NOMO-1 treated with dmso at 0.1 percent for 144 hours (cell line): ENCODE results near the gene SLC25A44.

Source experiments
- DNase-seq: peaks from one replicate; lab custom pipeline; 2025; ENCODE audit not compliant: unreplicated experiment; lab: John Stamatoyannopoulos, UW

SLC25A44 gene

DNA sequence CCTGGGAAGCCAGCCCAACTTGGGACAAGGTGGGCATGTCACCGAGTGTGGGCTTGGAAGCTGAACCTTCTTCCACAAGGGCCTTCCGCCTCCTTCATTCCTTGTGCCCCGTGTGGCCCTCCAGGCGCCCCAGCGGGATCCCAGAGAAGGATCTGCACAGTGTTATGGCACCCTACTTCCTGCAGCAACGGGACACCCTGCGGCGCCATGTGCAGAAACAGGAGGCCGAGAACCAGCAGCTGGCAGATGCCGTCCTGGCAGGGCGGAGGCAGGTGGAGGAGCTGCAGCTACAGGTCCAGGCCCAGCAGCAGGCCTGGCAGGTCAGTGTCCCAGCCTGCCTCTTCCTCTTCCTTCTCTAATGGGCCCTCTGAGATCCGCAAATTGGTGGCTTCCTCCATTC, 42.3 kb downstream of the SLC25A44 start:
- no peak for DNase-seq

DNA sequence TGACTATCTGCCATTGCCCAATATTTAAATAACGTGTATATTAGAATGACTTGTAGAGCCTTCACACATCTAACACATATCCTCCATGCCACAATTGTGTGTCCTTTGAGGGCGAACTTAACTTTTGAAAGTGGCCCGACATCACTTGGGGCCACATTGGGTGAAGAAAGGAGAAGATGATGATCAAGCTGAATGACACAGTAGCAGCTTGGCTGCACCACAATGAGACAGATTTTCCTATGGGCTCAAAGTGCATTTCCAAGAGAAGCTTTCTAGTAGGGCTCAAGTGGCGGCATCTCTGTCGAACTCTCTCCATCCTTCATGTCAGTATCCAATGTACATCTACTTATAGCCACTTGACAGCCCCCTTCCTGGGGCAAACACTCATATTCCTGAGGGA, 44.3 kb downstream of the SLC25A44 start:
- no peak for DNase-seq

DNA sequence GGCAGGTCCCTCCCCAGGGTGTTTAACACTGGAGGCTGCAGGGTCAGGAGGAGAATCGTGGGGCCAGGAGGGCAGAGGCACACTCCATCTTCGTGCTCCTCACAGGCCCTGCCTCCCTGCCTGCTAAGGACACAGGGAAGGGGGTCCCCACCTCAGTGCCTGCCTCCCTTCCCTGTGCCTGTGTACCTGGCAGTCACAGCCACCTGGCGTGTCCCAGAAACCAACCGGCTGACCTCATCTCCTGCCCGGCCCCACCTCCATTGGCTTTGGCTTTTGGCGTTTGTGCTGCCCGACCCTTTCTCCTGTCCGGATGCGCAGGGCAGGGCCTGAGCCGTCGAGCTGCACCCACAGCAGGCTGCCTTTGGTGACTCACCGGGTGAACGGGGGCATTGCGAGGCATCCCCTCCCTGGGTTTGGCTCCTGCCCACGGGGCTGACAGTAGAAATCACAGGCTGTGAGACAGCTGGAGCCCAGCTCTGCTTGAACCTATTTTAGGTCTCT, 47.5 kb downstream of the SLC25A44 start:
- no peak for DNase-seq

DNA sequence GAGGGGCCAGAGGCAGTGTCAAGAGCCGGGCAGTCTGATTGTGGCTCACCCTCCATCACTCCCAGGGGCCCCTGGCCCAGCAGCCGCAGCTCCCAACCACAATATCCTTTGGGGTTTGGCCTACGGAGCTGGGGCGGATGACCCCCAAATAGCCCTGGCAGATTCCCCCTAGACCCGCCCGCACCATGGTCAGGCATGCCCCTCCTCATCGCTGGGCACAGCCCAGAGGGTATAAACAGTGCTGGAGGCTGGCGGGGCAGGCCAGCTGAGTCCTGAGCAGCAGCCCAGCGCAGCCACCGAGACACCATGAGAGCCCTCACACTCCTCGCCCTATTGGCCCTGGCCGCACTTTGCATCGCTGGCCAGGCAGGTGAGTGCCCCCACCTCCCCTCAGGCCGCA, 48.0 kb downstream of the SLC25A44 start, which contains the start of gene BGLAP:
BGLAP (plus strand) TSS at position 259 of the 400 bp plus-strand sequence; CDS start at position 307, 48 bp downstream.
- no peak for DNase-seq

DNA sequence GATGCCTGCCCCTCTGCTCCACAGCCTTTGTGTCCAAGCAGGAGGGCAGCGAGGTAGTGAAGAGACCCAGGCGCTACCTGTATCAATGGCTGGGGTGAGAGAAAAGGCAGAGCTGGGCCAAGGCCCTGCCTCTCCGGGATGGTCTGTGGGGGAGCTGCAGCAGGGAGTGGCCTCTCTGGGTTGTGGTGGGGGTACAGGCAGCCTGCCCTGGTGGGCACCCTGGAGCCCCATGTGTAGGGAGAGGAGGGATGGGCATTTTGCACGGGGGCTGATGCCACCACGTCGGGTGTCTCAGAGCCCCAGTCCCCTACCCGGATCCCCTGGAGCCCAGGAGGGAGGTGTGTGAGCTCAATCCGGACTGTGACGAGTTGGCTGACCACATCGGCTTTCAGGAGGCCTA, 48.8 kb downstream of the SLC25A44 start:
- no peak for DNase-seq

DNA sequence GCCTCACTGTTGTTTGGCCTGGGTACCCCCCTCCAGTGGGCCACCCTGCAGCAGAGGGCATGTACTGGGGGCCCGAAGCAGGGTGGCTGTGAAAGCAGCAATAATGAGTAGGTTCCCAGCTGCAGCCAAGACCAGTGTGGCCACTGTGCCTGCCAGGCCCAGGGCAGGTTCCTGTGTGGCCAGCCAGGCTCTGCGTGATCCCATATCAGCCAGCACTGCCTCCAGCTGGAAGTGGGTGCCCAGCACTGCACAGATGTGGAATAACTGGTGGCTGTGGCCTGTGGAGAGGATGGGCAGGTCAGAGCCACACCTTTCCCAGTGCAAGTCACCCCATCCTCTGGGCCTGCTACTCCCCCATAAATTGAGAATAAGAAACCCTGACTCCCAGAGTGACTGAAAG, 50.2 kb downstream of the SLC25A44 start:
- DNase-seq = no peak

DNA sequence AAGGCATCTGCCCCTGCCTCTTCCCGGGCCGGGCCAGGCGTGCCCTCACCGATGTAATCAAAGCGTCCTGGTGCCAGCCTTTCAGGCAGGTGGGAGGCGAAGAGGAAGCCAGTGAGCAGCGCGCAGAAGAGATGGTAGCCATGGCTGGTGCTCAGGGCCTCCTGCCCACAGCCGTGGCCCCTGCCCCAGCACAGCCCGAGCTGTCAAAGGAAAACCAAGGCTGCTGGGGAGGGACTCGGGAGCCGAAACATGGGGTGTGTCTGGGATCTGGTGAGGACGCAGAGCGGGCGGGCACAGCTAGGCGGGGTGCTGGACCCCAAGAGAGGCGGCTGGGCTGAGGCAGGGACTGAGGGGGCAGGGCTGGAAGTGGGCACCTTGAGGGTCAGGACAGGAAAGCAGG, 50.8 kb downstream of the SLC25A44 start:
- DNase-seq = no peak

DNA sequence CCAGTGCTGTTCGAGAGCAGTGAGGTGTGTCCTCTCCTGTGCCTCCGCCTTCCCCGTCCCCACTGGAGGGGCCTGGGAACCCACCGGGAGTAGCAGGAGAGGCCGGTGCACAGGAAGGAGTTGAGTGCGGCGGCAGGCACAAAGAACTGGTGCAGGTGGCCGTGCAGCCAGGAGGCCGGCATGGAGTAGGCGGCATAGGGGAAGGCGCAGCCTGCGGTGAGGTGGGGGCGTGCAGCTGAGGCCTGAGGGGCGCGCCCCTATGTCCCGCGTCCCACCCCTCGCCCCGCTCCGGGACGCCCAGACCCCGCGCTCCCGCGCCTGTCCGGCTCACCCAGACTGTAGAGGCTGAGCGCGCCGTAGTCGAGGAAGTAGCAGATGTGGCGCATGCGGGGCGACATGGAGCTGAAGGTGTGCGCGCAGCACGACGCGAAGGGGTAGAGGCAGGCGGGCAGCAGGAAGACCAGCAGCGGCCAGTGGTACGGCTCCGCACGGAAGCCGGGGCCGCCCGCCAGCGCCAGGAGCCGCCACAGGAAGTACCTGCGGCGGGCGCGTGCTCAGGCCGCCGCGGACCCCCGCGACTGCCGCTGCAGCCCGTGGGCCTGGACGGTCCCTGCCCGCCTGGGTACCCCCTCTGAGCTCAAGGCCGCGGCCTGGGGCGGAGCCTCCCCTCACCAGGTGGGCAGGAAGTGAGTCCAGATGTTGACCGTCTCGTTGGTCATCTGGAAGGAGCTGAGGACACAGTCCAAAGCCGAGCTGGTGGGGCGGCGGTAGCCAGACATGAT, 51.7 kb downstream of the SLC25A44 start:
- DNase-seq = no peak

DNA sequence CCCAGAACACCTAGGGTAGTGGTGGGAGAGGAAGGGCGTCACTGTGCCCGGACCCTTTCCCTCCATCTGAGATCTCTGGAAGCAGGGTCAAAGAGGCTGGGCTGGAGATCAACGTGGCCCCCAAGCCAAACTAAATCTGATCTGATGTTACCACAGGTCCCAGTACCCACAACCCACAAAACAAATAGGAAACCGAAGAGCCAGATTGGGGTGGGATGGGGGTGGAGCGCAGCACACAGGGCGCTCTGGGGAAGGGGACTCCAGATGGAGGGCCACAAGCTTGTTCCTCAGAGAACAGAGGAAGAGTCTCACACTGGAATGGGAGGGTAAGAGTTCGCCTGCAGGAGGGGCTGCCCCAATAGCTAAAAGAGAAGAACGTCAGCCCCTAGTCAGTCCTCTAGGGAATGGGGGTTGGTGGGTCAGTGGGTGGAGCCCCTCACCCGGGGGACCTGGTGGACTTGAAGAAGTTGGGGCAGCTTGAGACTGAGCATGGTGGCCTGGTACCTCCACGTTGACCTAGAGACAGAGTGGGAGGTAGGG, 52.4 kb downstream of the SLC25A44 start:
- DNase-seq = no peak

DNA sequence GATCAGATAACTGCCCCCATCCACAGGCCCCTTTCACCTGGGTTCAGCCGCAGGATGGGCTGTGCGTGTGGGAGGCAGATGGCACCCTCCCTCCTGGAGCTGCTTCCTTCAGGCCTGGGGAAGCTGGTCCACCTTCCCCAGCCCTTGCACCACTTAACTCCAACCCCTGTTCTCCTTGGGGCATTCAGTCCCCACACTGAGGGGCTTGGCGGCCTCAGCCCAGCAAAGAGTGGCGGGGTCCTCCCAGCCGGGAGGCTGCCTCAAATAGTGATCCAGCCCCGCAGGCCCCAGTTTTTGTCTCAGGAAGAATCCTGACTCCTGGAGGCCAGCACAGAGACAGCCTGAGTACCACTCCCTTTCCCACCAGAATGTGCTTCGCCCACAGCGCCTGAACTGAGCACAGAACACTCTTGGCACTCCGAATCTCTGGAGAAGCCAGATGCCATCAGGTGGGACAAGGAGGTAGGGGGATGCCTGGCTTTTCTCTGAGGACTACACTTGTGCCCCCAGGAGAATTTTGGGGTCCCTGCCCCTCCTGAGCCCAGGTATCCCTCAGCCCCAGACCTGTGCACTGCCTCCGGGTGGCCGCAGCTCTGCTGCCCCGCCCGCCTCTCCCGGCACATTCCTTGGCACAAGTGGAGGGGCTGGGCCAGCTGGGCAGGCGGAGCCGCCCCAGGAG, 53.0 kb downstream of the SLC25A44 start:
- no peak for DNase-seq

DNA sequence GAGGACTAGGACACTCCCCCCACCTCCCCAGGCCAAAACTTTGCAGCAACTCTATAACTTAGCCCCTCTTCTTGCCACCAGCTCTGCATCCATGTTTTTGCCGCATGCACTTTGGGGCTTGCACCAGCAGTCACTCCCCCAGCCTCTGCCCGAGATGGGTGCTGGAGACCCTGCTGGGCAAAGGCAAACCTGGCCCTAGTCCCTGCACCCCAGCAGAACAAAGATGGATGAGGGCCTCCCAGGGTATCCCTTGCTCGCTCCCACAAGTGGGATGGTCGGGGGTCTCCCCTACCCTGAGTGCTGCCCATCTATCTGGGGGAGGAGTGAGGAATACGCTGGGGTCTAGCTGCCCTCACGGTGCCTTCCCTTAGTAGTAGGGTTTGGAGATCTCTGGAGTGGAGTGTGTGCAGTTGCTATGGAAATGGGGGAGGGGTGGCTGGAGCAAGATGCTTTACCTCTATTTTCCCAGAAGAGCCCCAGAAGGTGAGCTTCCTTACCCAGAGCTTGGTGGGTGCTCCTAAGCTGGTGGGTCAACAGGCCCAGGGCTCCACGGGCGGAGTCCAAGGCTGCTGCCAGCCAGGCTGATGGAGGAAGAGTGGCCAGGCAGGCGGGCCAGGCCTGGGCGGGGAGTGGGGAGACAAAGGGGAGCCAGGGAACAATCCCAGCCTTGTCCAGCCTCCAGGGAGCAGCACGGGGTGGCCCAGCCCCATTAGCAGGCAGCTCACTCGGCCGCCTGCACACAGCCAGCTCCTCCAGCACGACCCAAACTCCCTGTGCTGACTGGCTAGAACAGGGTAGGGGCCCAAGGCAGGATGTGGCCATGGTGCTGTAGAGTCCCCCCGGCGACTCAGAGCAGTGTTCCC, 53.8 kb downstream of the SLC25A44 start, which contains the start of gene PAQR6:
PAQR6 (minus strand) TSS at position 597 of the 863 bp plus-strand sequence. CDS start 1,325 bp downstream, outside the sequence.
- DNase-seq = no peak

DNA sequence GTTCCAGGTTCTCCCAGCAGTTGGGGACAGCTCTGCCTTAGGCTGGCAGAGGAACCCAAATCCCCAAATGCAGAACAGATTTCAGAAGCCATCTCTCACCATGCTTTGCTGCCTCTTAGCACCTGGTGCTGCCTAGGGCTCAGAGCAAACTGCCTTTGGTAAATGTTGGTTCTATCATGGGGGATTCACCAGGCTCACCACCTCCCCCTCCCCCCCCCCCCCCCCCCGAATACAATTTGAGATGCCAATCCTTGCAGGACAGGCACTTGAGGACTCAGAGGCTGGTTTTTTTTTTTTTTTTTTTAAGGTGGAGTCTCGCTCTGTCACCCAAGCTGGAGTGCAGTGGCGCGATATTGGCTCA, 54.4 kb downstream of the SLC25A44 start:
- no peak for DNase-seq

DNA sequence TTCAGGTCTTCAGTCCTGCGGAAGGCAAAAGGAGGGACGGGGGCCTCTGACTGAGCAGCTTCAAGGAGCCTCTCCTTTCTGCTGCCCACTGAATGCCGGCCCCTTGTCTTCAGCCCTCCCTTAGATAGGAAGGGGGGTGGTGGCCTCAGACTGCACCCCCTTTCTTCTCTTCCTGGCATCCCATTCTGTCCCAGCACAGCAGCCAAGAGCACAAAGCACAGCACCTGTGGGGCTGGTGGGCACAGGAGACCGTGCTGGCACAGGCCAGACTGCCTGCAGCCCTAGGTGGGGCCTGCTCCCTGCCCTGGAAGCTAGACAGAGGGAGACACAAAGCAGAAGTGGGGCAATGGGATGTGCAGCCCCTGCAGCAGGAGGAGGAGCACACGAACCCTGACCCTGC, 55.7 kb downstream of the SLC25A44 start:
- DNase-seq = no peak

DNA sequence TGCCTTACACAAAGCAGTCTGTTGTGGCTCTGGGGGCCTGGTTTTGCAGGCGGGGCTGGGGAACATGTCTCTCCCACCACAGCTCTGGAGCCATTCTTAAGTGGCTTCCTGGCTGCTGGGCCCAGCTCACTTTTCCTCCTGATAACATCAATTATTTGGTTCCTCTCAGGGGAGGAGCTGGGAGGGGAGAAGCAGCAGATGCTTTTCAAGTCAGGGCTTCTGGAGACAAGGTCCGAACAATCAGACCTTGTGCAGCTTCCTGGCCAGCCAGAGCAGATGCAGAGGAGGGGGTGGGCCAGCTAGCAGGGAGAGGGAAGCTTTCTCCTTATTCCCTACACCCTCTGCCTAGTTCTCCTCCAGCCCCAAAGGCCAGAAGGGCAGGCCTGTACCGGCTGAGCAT, 57.6 kb downstream of the SLC25A44 start:
- DNase-seq = no peak

DNA sequence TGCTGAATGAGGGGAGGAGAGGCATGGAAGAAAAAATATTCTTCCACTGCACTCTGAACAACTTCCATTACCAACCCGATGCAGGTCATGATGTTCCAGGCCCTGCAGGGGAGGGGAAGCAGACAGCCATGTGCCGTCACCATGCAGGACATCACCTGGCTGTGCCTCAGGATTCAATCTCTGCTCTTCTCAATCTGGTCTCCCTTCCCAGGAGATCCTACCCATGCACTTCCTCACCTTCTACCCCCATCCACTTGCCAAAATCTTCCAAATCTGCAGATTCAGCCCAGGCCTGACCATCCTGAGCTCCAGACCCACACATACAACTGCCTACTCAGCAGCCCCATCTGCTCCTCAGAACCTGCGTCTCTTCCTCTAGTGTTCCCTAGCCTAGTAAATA, 59.7 kb downstream of the SLC25A44 start:
- no peak for DNase-seq

DNA sequence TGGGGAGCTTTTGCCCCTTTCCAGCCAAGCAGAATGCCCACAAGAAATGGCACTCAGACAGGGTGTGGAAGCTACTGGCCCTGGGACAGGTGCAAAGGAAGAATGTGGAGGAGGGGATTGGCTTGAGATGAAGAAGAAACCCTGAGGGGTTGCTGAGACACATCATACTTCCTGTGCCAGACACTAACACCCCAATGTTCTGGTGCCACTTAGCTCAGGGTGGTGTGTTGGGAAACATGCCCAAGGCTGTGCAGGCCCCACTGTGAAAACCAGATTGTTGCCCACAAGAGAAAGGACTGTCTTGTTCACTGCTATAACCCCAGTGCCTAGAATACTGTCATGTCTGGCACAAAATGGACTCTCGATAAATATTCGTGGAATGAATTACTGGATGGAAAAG, 63.8 kb downstream of the SLC25A44 start:
- DNase-seq = no peak

DNA sequence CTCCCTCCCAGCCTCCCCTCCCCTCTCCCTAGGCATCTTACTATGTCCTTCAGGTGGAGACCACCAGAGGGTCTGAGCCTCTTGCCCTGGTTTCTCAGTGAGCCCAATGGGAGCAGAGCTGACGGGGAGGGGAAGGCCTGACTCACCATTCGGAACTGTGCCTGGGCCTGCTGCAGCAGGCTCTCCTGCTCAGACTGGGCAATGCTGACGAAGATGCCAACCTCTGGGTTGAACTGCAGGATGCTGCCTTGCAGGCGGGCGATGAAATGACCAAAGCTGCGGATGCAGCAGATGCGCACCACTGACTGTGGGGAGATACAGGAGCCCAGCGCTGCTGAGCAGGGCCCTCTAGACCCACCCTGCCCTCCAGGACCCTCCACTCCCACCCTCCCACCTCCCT, 65.0 kb downstream of the SLC25A44 start:
- DNase-seq = no peak

DNA sequence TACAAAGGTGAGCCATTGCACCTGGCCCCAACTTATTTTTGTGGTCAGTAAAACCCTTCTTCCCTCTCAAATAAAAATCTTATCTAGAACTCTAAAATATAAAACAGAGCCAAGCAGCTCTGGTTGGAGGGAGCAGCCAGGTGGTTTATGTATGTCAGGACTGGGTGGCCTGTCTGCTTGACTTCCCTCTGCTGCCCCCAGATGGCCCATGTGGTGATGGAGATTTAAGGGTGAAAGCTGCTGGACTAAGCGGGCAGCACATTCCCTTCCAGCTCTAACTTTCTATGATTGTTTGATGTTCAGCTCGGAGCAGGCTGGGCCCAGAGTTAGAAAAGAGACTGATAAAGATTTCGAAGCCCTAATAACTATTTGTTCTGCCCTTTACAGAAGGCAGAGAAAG, 65.9 kb downstream of the SLC25A44 start:
- no peak for DNase-seq

DNA sequence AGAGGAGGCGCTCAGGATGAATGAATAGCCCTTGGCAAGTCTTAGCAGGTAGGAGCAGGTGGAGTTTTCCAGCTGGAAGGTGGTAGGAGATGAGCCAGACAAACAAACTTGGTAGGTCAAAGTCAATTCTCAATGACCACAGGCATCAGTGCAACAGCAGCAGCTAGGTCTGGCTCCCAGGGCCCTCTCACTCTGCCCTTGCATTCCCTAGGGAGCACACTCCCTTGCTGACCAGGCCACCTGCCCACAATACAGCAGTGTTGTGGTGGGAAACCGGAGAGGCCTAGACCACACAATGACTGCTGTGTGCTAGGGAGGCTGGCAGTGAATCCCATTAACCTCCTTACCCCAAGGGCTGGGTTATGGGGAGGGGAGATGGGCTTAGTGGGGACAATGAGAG, 67.0 kb downstream of the SLC25A44 start:
- DNase-seq = no peak
